ENCODE results near the gene SCMH1.

DNA sequence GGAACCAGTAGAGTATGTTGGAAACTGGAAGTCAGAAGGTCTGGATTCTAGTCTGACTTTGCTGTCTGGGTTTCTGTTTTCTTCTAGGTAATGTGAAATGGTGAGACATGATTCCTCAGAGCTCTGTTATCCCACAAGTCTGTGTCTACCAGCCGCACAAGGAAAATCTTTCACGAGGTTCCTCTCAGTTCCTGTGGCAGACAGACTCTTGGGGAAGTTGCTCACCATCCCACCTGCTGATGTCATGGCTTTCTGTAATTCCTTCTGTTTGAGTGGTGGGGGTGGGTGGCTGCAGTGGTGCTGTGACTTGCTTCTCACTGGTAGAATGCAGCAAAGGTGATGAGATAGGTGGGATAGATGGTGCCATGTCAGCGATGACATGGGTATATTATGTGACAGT lies 17.1 kb upstream of the SCMH1 start:
- TF ChIP-seq, protein P1, sequence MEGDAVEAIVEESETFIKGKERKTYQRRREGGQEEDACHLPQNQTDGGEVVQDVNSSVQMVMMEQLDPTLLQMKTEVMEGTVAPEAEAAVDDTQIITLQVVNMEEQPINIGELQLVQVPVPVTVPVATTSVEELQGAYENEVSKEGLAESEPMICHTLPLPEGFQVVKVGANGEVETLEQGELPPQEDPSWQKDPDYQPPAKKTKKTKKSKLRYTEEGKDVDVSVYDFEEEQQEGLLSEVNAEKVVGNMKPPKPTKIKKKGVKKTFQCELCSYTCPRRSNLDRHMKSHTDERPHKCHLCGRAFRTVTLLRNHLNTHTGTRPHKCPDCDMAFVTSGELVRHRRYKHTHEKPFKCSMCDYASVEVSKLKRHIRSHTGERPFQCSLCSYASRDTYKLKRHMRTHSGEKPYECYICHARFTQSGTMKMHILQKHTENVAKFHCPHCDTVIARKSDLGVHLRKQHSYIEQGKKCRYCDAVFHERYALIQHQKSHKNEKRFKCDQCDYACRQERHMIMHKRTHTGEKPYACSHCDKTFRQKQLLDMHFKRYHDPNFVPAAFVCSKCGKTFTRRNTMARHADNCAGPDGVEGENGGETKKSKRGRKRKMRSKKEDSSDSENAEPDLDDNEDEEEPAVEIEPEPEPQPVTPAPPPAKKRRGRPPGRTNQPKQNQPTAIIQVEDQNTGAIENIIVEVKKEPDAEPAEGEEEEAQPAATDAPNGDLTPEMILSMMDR (IDR thresholded peaks at IDR 0.05), result no peak
- TF ChIP-seq POLR2A (IDR thresholded peaks at IDR 0.05), result no peak
